Smooth muscle cell (in vitro differentiated cells): ENCODE measurements around the gene POLD2. TPM values are rescaled to one million over a fixed set of nuclear protein-coding genes. Genes with fewer than 3 reads are reported as not detected.

Experiments
- DNase-seq: peaks from one replicate; lab custom pipeline; 2025; ENCODE audit not compliant: unreplicated experiment; lab: John Stamatoyannopoulos, UW
- H2AFZ ChIP-seq: fragments of 200-600 bp; sonication (generic); 2 replicates; pipeline ENCODE4 v1.6.0; 2016; ENCODE audit warnings: antibody characterized with exemption, low read depth, mild to moderate bottlenecking
- H3F3A ChIP-seq: fragments of 200-600 bp; sonication (generic); 2 replicates; pipeline ENCODE4 v1.6.0; 2017; ENCODE audit warnings: antibody characterized with exemption, low read depth
- H3K27ac ChIP-seq: fragments of 200-600 bp; sonication (generic); 2 replicates; pipeline ENCODE4 v1.5.1; 2016; ENCODE audit warnings: low read depth, mild to moderate bottlenecking
- H3K27me3 ChIP-seq: fragments of 200-600 bp; sonication (generic); 2 replicates; pipeline ENCODE4 v1.6.1; 2016; ENCODE audit warnings: low read depth, mild to moderate bottlenecking
- H3K36me3 ChIP-seq: fragments of 200-600 bp; sonication (generic); 2 replicates; pipeline ENCODE4 v1.5.1; 2016; ENCODE audit warnings: low read depth
- H3K4me1 ChIP-seq: fragments of 200-600 bp; sonication (generic); 2 replicates; pipeline ENCODE4 v1.5.1; 2016; ENCODE audit warnings: low read depth
- H3K4me2 ChIP-seq: fragments of 200-600 bp; sonication (generic); 2 replicates; pipeline ENCODE4 v1.6.0; 2016; ENCODE audit warnings: mild to moderate bottlenecking
- H3K4me3 ChIP-seq: fragments of 200-600 bp; sonication (generic); 2 replicates; pipeline ENCODE4 v1.5.1; 2016; ENCODE audit warnings: mild to moderate bottlenecking
- H3K79me2 ChIP-seq: fragments of 200-600 bp; sonication (generic); 2 replicates; pipeline ENCODE4 v1.6.0; 2016; ENCODE audit warnings: low read depth, mild to moderate bottlenecking
- H3K9ac ChIP-seq: fragments of 200-600 bp; sonication (generic); 2 replicates; pipeline ENCODE4 v1.6.0; 2016; ENCODE audit warnings: low read depth
- H3K9me3 ChIP-seq: fragments of 200-600 bp; sonication (generic); replicated peaks from 2 replicates; pipeline ENCODE4 v1.5.1; 2016; ENCODE audit warnings: low read depth
- H4K20me1 ChIP-seq: fragments of 200-600 bp; sonication (generic); 2 replicates; pipeline ENCODE4 v1.6.0; 2016; ENCODE audit warnings: low read depth
- WGBS: methylation state at CpG from one replicate; pipeline ENCODE4 v1.1.7; 2016; ENCODE audit warnings: low lambda C conversion rate; 5-methylcytosine and 5-hydroxymethylcytosine counted together
- polyA plus RNA-seq: library from polyadenylated mRNA; unstranded; fragments of >200 nt; fragmentation: Nextera tagmentation; extraction: Ambion mirVana; gene quantifications from 2 replicates; pipeline ENCODE4 v1.2.1, GENCODE V29; 2016
- total RNA-seq: library from RNA; depleted of rRNA; stranded (reverse); fragments of >200 nt; gene quantifications from 2 replicates; pipeline ENCODE4 v1.2.3, GENCODE V29; 2014
- TF ChIP-seq, protein P1 (sequence below): fragments of 200-600 bp; sonication (generic); IDR thresholded peaks from 2 replicates; pipeline ENCODE4 v1.5.1; 2017; ENCODE audit warnings: borderline replicate concordance, mild to moderate bottlenecking, antibody characterized with exemption; ENCODE audit not compliant: insufficient read depth, poor library complexity, severe bottlenecking

POLD2 gene
- total and polyA plus RNA-seq, 2 experiments from 2014 or later, result 45.5 to 151 TPM

GRCh38 chr7:44148166-44148565 lies 24.8 kb upstream of the POLD2 start:
- Histone ChIP-seq H3F3A (no peaks in the 10 kb centered on the region), H3K4me3 (no peak overlapping the region), H3K9ac (no peak overlapping the region), H3K27ac (no peak overlapping the region), H3K79me2 (no peaks in the 10 kb centered on the region), H3K4me2 (no peak overlapping the region), H3K27me3 (peaks cover 7% of the 10 kb centered on the region), H3K9me3 (no peaks in the 10 kb centered on the region), H4K20me1 (no peaks in the 10 kb centered on the region), H3K36me3 (no peaks in the 10 kb centered on the region), H3K4me1 (peaks cover 9% of the 10 kb centered on the region), H2AFZ (no peak overlapping the region)
- TF ChIP-seq, protein P1, sequence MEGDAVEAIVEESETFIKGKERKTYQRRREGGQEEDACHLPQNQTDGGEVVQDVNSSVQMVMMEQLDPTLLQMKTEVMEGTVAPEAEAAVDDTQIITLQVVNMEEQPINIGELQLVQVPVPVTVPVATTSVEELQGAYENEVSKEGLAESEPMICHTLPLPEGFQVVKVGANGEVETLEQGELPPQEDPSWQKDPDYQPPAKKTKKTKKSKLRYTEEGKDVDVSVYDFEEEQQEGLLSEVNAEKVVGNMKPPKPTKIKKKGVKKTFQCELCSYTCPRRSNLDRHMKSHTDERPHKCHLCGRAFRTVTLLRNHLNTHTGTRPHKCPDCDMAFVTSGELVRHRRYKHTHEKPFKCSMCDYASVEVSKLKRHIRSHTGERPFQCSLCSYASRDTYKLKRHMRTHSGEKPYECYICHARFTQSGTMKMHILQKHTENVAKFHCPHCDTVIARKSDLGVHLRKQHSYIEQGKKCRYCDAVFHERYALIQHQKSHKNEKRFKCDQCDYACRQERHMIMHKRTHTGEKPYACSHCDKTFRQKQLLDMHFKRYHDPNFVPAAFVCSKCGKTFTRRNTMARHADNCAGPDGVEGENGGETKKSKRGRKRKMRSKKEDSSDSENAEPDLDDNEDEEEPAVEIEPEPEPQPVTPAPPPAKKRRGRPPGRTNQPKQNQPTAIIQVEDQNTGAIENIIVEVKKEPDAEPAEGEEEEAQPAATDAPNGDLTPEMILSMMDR, result no peak
- WGBS, result 85% methylated on average over 2 of the region's 2 CpGs
- DNase-seq, result no peak

GRCh38 chr7:44147026-44147991 lies 24.0 kb upstream of the POLD2 start:
- no peak overlapping the region for H2AFZ ChIP-seq
- no peak overlapping the region for H3K4me2 ChIP-seq
- H3K79me2 ChIP-seq, result no peaks in the 10 kb centered on the region
- DNase-seq, result no peak
- no peak overlapping the region for H3K4me3 ChIP-seq
- no peaks in the 10 kb centered on the region for H4K20me1 ChIP-seq
- no peaks in the 10 kb centered on the region for H3K36me3 ChIP-seq
- no peaks in the 10 kb centered on the region for H3K9me3 ChIP-seq
- no peaks in the 10 kb centered on the region for H3F3A ChIP-seq
- H3K27me3 ChIP-seq, result peaks cover 7% of the 10 kb centered on the region
- TF ChIP-seq, protein P1, result no peak
- 76% methylated on average over 33 of the region's 33 CpGs for WGBS
- peaks cover 9% of the 10 kb centered on the region for H3K4me1 ChIP-seq
- no peak overlapping the region for H3K27ac ChIP-seq
- H3K9ac ChIP-seq, result no peak overlapping the region

DNA sequence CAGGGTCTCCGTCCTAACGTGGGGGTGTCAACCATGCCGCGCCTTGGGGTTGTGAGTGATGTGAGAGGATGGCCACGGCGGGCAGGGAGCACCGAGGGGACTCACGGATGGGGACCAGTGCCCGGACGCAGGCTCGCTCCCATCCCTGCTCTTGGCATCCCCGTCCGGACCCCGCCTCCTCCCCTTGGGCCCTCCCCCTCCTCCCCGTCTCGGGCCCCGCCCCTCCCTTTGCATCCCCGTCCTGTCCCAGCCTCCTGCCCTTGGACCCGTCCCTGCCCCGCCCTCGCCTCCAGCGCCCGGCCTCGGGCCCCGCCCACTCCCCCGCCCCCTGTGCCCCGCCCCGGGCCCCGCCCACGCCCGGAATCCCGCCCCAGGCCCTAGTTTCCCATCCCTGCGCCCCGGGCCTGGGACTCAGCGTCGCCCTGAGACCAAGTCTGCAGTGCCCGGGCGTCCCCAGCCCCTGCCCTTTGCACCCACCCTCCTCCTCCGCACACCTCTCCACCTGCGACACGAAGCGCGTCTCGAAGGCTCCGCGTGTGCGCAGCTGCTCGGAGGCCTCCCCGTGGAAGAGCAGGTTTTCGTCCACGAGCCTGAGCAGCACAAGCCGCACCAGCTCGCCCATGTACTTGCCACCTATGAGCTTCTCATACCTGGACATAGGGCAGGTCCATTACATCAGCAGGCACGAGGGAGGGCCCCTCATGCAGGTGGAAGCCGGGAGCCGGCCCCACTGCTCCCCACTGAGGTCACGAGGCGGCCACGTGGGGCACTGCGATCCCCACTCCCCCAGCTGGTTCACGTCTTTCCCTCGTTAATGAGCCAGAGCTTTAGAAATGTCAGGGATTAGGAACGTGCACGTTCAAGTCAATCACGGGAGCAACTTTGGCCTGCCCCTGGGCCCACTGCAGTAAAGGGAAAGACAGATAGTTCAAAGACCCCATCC lies 22.9 kb upstream of the POLD2 start:
- no peaks in the 10 kb centered on the region for H3F3A ChIP-seq
- no peaks in the 10 kb centered on the region for H3K36me3 ChIP-seq
- WGBS, result 38% methylated on average over 33 of the region's 65 CpGs
- no peaks in the 10 kb centered on the region for H3K79me2 ChIP-seq
- TF ChIP-seq, protein P1, result no peak
- peaks cover 9% of the 10 kb centered on the region for H3K4me1 ChIP-seq
- no peak overlapping the region for H3K9ac ChIP-seq
- peak overlapping the region; percentile 82 for H2AFZ ChIP-seq
- no peaks in the 10 kb centered on the region for H3K9me3 ChIP-seq
- peak overlapping the region; percentile 93 for H3K4me2 ChIP-seq
- no peak overlapping the region for H3K27ac ChIP-seq
- peak; percentile 41 for DNase-seq
- H3K27me3 ChIP-seq, result peaks cover 7% of the 10 kb centered on the region
- H3K4me3 ChIP-seq, result peak overlapping the region; percentile 50
- no peaks in the 10 kb centered on the region for H4K20me1 ChIP-seq
